HepG2 (cell line): ENCODE results near the gene HSP90AB1. TPM values are rescaled to one million over a fixed set of nuclear protein-coding genes. Genes with fewer than 3 reads are reported as not detected.

Experiments used
- CBX1 ChIP-seq: IDR thresholded peaks from one replicate; pipeline ENCODE4 v1.6.1; 2016; ENCODE audit warnings: antibody characterized with exemption, low read depth
- CBX2 ChIP-seq, 2 experiments: fragments of 200-600 bp in 1 of 2; sonication (generic); formaldehyde crosslinking in 1 of 2; IDR thresholded peaks; 2 replicates each; pipeline versions ENCODE4 v1.7.0 to v1.8.1; 2018 to 2022; ENCODE audit warnings: low read depth in 2 of 2, low read length in 1 of 2, mild to moderate bottlenecking in 1 of 2, missing genetic modification reagents in 1 of 2
- CENPX ChIP-seq: sonication (generic); formaldehyde crosslinking; IDR thresholded peaks from 2 replicates; pipeline ENCODE4 v1.9.0; 2021; ENCODE audit warnings: mild to moderate bottlenecking, missing genetic modification reagents, moderate library complexity
- ISX ChIP-seq: sonication (generic); formaldehyde crosslinking; conservative IDR thresholded peaks from 2 replicates; pipeline ENCODE4 v1.5.0; 2020; ENCODE audit warnings: missing genetic modification reagents
- KAT8 ChIP-seq: IDR thresholded peaks from 2 replicates; pipeline ENCODE4 v1.6.1; 2016; ENCODE audit warnings: missing genetic modification reagents, missing compliant biosample characterization
- KLF9 ChIP-seq: IDR thresholded peaks from 2 replicates; pipeline ENCODE4 v1.6.1; 2016; ENCODE audit warnings: low read depth
- MIER3 ChIP-seq: IDR thresholded peaks from 2 replicates; pipeline ENCODE4 v1.6.1; 2016; ENCODE audit warnings: missing compliant biosample characterization, borderline replicate concordance
- NCOA2 ChIP-seq: sonication (generic); formaldehyde crosslinking; IDR thresholded peaks from 2 replicates; pipeline ENCODE4 v1.8.0; 2022; ENCODE audit warnings: inconsistent platforms
- PRMT3 ChIP-seq: sonication (generic); formaldehyde crosslinking; IDR thresholded peaks from 2 replicates; pipeline ENCODE4 v1.8.1; 2022; ENCODE audit warnings: low read depth, mild to moderate bottlenecking, moderate library complexity, missing genetic modification reagents, borderline replicate concordance
- RBFOX2 ChIP-seq: fragments of 200-400 bp; formaldehyde crosslinking; IDR thresholded peaks from 2 replicates; pipeline ENCODE4 v1.6.1; 2017; ENCODE audit warnings: low read depth, mild to moderate bottlenecking, low read length
- RELA ChIP-seq: sonication (generic); formaldehyde crosslinking; IDR thresholded peaks from 2 replicates; pipeline ENCODE4 v1.4.0; 2020; ENCODE audit warnings: missing genetic modification reagents
- SIN3B ChIP-seq: fragments of 150-350 bp; IDR thresholded peaks from 2 replicates; pipeline ENCODE4 v1.6.1; 2014; ENCODE audit warnings: low read length
- STAT5B ChIP-seq: sonication (generic); formaldehyde crosslinking; IDR thresholded peaks from 2 replicates; pipeline ENCODE4 v1.4.0; 2020; ENCODE audit warnings: missing genetic modification reagents
- ZBTB42 ChIP-seq: sonication (generic); formaldehyde crosslinking; IDR thresholded peaks from 2 replicates; pipeline ENCODE4 v1.5.0; 2020; ENCODE audit warnings: mild to moderate bottlenecking, missing genetic modification reagents
- ZNF382 ChIP-seq: sonication (generic); formaldehyde crosslinking; IDR thresholded peaks from 2 replicates; pipeline ENCODE4 v1.5.0; 2020; ENCODE audit warnings: missing genetic modification reagents, mild to moderate bottlenecking, borderline replicate concordance
- ZNF674 ChIP-seq: sonication (generic); formaldehyde crosslinking; IDR thresholded peaks from 2 replicates; pipeline ENCODE4 v1.5.0; 2020; ENCODE audit warnings: low read depth, mild to moderate bottlenecking, missing genetic modification reagents
- ZNF747 ChIP-seq: sonication (generic); formaldehyde crosslinking; IDR thresholded peaks from 2 replicates; pipeline ENCODE4 v1.8.1; 2023; ENCODE audit warnings: missing genetic modification reagents, mild to moderate bottlenecking, borderline replicate concordance
- polyA plus RNA-seq, 8 experiments: library from polyadenylated mRNA; depleted of rRNA in 3 of 8; stranded (reverse) in 7 of 8; unstranded in 1 of 8; fragments of >200 nt; fragmentation: Illumina TruSeq in 4 of 8; extraction: Trizol in 4 of 8; gene quantifications; 2 replicates each; pipeline versions ENCODE4 v1.2.1 to v1.2.3, GENCODE V29; 2011 to 2016; ENCODE audit warnings: low read depth in 4 of 8, missing spikeins in 1 of 8, mixed read lengths in 1 of 8; ENCODE audit not compliant: insufficient read depth in 1 of 8
- total RNA-seq, 5 experiments: library from RNA; depleted of rRNA; stranded (reverse); fragments of >200 nt; fragmentation: Illumina TruSeq; extraction: Trizol; gene quantifications; 2 replicates each; pipeline ENCODE4 v1.2.3, GENCODE V29; 2016; ENCODE audit warnings: low read depth in 1 of 5
- TF ChIP-seq, protein P1 (sequence below): sonication (generic); formaldehyde crosslinking; IDR thresholded peaks from 2 replicates; pipeline ENCODE4 v1.4.0; 2020; ENCODE audit warnings: missing genetic modification reagents; ENCODE audit errors: not compliant biosample characterization
- TF ChIP-seq, protein P2 (sequence below): sonication (generic); formaldehyde crosslinking; IDR thresholded peaks from 2 replicates; pipeline ENCODE4 v1.5.0; 2020; ENCODE audit warnings: mild to moderate bottlenecking, low read depth, missing genetic modification reagents, borderline replicate concordance
- TF ChIP-seq, protein P3 (sequence below), 2 experiments: IDR thresholded peaks; 2 replicates each; pipeline ENCODE4 v1.6.1; 2011 to 2012; ENCODE audit warnings: low read length in 2 of 2, borderline replicate concordance in 1 of 2, low read depth in 1 of 2, mild to moderate bottlenecking in 1 of 2, moderate library complexity in 1 of 2
- TF ChIP-seq, protein P4 (sequence below): sonication (generic); formaldehyde crosslinking; IDR thresholded peaks from 2 replicates; pipeline ENCODE4 v1.4.0; 2020; ENCODE audit warnings: missing genetic modification reagents

HSP90AB1 gene
- total and polyA plus RNA-seq, 2 of the 13 experiments (the other 11 are each of a cell fraction or from before 2014, with no cell fraction given) = 1,325 to 1,472 TPM

DNA sequence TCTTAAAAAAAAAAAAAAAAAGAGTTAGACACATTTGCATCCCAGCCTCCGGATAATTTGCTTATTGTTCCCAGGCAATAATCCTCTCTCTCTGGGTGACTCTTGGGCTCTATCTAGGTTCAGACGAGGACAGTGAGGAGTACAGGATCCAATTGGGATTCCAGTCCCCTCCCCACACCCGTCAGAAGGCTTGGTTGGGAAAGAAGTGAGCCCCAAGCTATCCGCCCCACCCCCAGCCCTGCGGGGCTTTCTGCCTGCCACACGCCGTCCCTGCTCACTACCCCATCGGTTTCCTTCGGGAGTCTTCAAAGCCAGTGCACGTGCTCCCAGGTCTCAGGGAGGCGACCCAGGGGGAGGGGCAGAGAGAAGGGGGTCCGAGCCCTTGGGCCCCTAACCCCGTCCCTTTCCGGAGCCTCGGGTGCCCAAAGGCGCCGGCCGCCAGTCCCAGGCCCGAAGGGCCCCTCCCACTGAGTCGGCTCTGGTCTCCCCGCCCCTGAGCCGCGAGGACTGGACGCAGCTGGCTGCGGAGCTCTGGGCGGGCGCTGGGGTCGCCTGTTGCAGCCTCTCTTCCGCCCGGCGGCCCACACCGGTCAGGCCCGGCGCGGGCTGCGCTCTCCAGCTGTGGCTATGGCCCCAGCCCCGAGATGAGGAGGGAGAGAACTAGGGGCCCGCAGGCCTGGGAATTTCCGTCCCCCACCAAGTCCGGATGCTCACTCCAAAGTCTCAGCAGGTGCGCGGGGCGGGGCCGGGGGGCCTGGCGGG, 27.7 kb upstream of the HSP90AB1 start (continued):
- TF ChIP-seq, protein P1, sequence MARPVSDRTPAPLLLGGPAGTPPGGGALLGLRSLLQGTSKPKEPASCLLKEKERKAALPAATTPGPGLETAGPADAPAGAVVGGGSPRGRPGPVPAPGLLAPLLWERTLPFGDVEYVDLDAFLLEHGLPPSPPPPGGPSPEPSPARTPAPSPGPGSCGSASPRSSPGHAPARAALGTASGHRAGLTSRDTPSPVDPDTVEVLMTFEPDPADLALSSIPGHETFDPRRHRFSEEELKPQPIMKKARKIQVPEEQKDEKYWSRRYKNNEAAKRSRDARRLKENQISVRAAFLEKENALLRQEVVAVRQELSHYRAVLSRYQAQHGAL = peak; percentile 64
- TF ChIP-seq, protein P2, sequence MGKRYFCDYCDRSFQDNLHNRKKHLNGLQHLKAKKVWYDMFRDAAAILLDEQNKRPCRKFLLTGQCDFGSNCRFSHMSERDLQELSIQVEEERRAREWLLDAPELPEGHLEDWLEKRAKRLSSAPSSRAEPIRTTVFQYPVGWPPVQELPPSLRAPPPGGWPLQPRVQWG = no peak
- TF ChIP-seq STAT5B (CRISPR knock-in tag) (0 out of 2 replicates have a peak, but pooled peaks have one; percentile 64), RELA (no peak), ZBTB42 (CRISPR knock-in tag) (peak; percentile 83; the same call in 1 of the 2 replicates), ZNF747 (CRISPR knock-in tag) (peak; percentile 36; the same call in 1 of the 2 replicates), PRMT3 (CRISPR knock-in tag) (0 out of 2 replicates have a peak, but pooled peaks have one; percentile 55), MIER3 (CRISPR knock-in tag) (peak; percentile 34; the same call in 1 of the 2 replicates), NCOA2 (CRISPR knock-in tag) (no peak), CBX2 (IDR thresholded peaks at IDR 0.05; ENCODE audit: low read depth, low read length) (no peak), CBX2 (CRISPR knock-in tag; IDR thresholded peaks at IDR 0.05; ENCODE audit: low read depth) (no peak), CBX1 (peak; percentile 56), ZNF382 (CRISPR knock-in tag) (no peak), ZNF674 (CRISPR knock-in tag) (no peak), ISX (0 out of 2 replicates have a peak, but pooled peaks have one; percentile 49), KAT8 (peak; percentile 72; the same call in 1 of the 2 replicates), KLF9 (CRISPR knock-in tag) (peak; percentile 33; the same call in 1 of the 2 replicates), SIN3B (no peak), RBFOX2 (peak; percentile 82), CENPX (CRISPR knock-in tag) (no peak)
- TF ChIP-seq, protein P3, sequence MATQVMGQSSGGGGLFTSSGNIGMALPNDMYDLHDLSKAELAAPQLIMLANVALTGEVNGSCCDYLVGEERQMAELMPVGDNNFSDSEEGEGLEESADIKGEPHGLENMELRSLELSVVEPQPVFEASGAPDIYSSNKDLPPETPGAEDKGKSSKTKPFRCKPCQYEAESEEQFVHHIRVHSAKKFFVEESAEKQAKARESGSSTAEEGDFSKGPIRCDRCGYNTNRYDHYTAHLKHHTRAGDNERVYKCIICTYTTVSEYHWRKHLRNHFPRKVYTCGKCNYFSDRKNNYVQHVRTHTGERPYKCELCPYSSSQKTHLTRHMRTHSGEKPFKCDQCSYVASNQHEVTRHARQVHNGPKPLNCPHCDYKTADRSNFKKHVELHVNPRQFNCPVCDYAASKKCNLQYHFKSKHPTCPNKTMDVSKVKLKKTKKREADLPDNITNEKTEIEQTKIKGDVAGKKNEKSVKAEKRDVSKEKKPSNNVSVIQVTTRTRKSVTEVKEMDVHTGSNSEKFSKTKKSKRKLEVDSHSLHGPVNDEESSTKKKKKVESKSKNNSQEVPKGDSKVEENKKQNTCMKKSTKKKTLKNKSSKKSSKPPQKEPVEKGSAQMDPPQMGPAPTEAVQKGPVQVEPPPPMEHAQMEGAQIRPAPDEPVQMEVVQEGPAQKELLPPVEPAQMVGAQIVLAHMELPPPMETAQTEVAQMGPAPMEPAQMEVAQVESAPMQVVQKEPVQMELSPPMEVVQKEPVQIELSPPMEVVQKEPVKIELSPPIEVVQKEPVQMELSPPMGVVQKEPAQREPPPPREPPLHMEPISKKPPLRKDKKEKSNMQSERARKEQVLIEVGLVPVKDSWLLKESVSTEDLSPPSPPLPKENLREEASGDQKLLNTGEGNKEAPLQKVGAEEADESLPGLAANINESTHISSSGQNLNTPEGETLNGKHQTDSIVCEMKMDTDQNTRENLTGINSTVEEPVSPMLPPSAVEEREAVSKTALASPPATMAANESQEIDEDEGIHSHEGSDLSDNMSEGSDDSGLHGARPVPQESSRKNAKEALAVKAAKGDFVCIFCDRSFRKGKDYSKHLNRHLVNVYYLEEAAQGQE (IDR thresholded peaks at IDR 0.05; ENCODE audit: borderline replicate concordance in 1 of 2, low read depth in 1 of 2, low read length in 2 of 2) = no peak
- TF ChIP-seq, protein P4, sequence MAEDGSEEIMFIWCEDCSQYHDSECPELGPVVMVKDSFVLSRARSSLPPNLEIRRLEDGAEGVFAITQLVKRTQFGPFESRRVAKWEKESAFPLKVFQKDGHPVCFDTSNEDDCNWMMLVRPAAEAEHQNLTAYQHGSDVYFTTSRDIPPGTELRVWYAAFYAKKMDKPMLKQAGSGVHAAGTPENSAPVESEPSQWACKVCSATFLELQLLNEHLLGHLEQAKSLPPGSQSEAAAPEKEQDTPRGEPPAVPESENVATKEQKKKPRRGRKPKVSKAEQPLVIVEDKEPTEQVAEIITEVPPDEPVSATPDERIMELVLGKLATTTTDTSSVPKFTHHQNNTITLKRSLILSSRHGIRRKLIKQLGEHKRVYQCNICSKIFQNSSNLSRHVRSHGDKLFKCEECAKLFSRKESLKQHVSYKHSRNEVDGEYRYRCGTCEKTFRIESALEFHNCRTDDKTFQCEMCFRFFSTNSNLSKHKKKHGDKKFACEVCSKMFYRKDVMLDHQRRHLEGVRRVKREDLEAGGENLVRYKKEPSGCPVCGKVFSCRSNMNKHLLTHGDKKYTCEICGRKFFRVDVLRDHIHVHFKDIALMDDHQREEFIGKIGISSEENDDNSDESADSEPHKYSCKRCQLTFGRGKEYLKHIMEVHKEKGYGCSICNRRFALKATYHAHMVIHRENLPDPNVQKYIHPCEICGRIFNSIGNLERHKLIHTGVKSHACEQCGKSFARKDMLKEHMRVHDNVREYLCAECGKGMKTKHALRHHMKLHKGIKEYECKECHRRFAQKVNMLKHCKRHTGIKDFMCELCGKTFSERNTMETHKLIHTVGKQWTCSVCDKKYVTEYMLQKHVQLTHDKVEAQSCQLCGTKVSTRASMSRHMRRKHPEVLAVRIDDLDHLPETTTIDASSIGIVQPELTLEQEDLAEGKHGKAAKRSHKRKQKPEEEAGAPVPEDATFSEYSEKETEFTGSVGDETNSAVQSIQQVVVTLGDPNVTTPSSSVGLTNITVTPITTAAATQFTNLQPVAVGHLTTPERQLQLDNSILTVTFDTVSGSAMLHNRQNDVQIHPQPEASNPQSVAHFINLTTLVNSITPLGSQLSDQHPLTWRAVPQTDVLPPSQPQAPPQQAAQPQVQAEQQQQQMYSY (CRISPR knock-in tag) = peak; percentile 64; the same call in 1 of the 2 replicates
